K562 (cell line): Measurements from ENCODE around the gene FBXO28. TPM values are rescaled to one million over a fixed set of nuclear protein-coding genes. Genes with fewer than 3 reads are reported as not detected.
A peak's percentile ranks its signal among the peaks of the same experiment; 100 is the strongest.

Experiments
- C11orf30 ChIP-seq: fragments of 450-650 bp; IDR thresholded peaks from 2 replicates; pipeline ENCODE4 v1.6.1; 2016; ENCODE audit warnings: low read depth, mild to moderate bottlenecking
- CBX1 ChIP-seq: sonication (generic); IDR thresholded peaks from 2 replicates; pipeline ENCODE4 v1.6.1; 2016; ENCODE audit warnings: antibody characterized with exemption, low read depth, mild to moderate bottlenecking
- CHAMP1 ChIP-seq: fragments of 450-650 bp; IDR thresholded peaks from 2 replicates; pipeline ENCODE4 v1.6.1; 2016; ENCODE audit warnings: mild to moderate bottlenecking
- DIDO1 ChIP-seq: fragments of 450-650 bp; IDR thresholded peaks from 2 replicates; pipeline ENCODE4 v1.6.1; 2016; ENCODE audit warnings: low read depth, missing biosample characterization, missing genetic modification characterization
- E2F8 ChIP-seq: fragments of 450-650 bp; IDR thresholded peaks from 2 replicates; pipeline ENCODE4 v1.7.1; 2018; ENCODE audit warnings: mild to moderate bottlenecking, low read depth; ENCODE audit not compliant: partially characterized antibody
- FOSL1 ChIP-seq: fragments of 200-800 bp; sonication (Bioruptor generic); conservative IDR thresholded peaks from 2 replicates; pipeline ENCODE4 v1.6.1; 2016; ENCODE audit warnings: missing genetic modification characterization, missing compliant biosample characterization
- JUNB ChIP-seq: fragments of 450-650 bp; formaldehyde crosslinking; conservative IDR thresholded peaks from 2 replicates; pipeline ENCODE4 v1.4.0; 2020; ENCODE audit warnings: mild to moderate bottlenecking
- MXD1 ChIP-seq: fragments of 250-450 bp; sonication (Bioruptor Pico); IDR thresholded peaks from 2 replicates; pipeline ENCODE4 v1.8.0; 2021; ENCODE audit warnings: borderline replicate concordance, mild to moderate bottlenecking, moderate library complexity; ENCODE audit not compliant: poor library complexity, severe bottlenecking
- NRF1 ChIP-seq, 2 experiments: fragments of 450-650 bp; IDR thresholded peaks in 1 of 2; conservative IDR thresholded peaks in 1 of 2; 2 replicates each; pipeline ENCODE4 v1.6.1; 2014; ENCODE audit warnings: mild to moderate bottlenecking in 2 of 2
- PHTF2 ChIP-seq: fragments of 250-450 bp; sonication (Bioruptor Pico); IDR thresholded peaks from 2 replicates; pipeline ENCODE4 v1.5.0; 2021; ENCODE audit warnings: mild to moderate bottlenecking
- PTBP1 ChIP-seq: fragments of 200-400 bp; formaldehyde crosslinking; IDR thresholded peaks from 2 replicates; pipeline ENCODE4 v1.6.1; 2017; ENCODE audit warnings: low read depth, low read length
- RBM15 ChIP-seq: fragments of 200-400 bp; formaldehyde crosslinking; IDR thresholded peaks from 2 replicates; pipeline ENCODE4 v1.6.1; 2018; ENCODE audit warnings: mild to moderate bottlenecking, low read length, moderate library complexity; ENCODE audit not compliant: insufficient read depth
- SRSF3 ChIP-seq: fragments of 200-400 bp; formaldehyde crosslinking; IDR thresholded peaks from 2 replicates; pipeline ENCODE4 v1.6.1; 2016; ENCODE audit warnings: mild to moderate bottlenecking, low read length, moderate library complexity; ENCODE audit not compliant: insufficient read depth
- TAF7 ChIP-seq: fragments of 450-650 bp; IDR thresholded peaks from 2 replicates; pipeline ENCODE4 v1.6.1; 2016; ENCODE audit warnings: missing genetic modification characterization, missing compliant biosample characterization
- THAP12 ChIP-seq: fragments of 250-450 bp; sonication (Bioruptor Pico); IDR thresholded peaks from 2 replicates; pipeline ENCODE4 v1.9.0; 2021; ENCODE audit warnings: mild to moderate bottlenecking, inconsistent platforms
- ZFX ChIP-seq: sonication (generic); formaldehyde crosslinking; IDR thresholded peaks from 2 replicates; pipeline ENCODE4 v1.8.0; 2022; ENCODE audit warnings: mild to moderate bottlenecking, missing genetic modification reagents, moderate library complexity
- ZNF589 ChIP-seq: fragments of 200-800 bp; sonication (Bioruptor generic); IDR thresholded peaks from 2 replicates; pipeline ENCODE4 v1.6.1; 2016; ENCODE audit warnings: low read depth, missing genetic modification characterization, missing compliant biosample characterization
- ZNF695 ChIP-seq: fragments of 450-650 bp; formaldehyde crosslinking; IDR thresholded peaks from 2 replicates; pipeline ENCODE4 v1.4.0; 2020; ENCODE audit warnings: mild to moderate bottlenecking, moderate library complexity
- ZSCAN32 ChIP-seq: fragments of 450-650 bp; formaldehyde crosslinking; IDR thresholded peaks from 2 replicates; pipeline ENCODE4 v1.4.0; 2020; ENCODE audit warnings: mild to moderate bottlenecking, moderate library complexity
- polyA plus RNA-seq, 8 experiments: library from polyadenylated mRNA; depleted of rRNA in 4 of 8; stranded (reverse) in 5 of 8; unstranded in 3 of 8; fragments of >200 nt; fragmentation: Nextera tagmentation in 2 of 8; fragmentation: Illumina TruSeq in 1 of 8; extraction: Ambion mirVana in 2 of 8; extraction: Trizol in 1 of 8; gene quantifications; 2 replicates each; pipeline versions ENCODE4 v1.2.1 to v1.2.3, GENCODE V29; 2011 to 2014; ENCODE audit warnings: inconsistent platforms in 1 of 8, missing spikeins in 1 of 8
- total RNA-seq, 7 experiments: library from RNA; depleted of rRNA in 6 of 7; stranded (reverse); fragments of >200 nt in 6 of 7; fragmentation: Illumina TruSeq in 2 of 7; extraction: Trizol in 2 of 7; gene quantifications; 2 replicates each; pipeline versions ENCODE4 v1.2.1 to v1.2.3, GENCODE V29; 2011 to 2021; ENCODE audit warnings: low replicate concordance in 1 of 7

The FBXO28 gene
- total and polyA plus RNA-seq, 9 of the 15 experiments (the other 6 are each of a cell fraction or from before 2014, with no cell fraction given): 4.1 to 34.8 (median 25.3) TPM

- peak; percentile 67 for TF ChIP-seq CHAMP1
- peak in 1 of 2 experiments; percentile 33; a peak in 1 of 4 replicates for TF ChIP-seq NRF1 (conservative IDR thresholded peaks at IDR 0.05 in 1 of 2, IDR thresholded peaks at IDR 0.05 in 1 of 2)
- TF ChIP-seq PTBP1: no peak
- TF ChIP-seq MXD1 (CRISPR knock-in tag): no peak
- 0 out of 2 replicates have a peak, but pooled peaks have one; percentile 17 for TF ChIP-seq FOSL1 (tag)
- 0 out of 2 replicates have a peak, but pooled peaks have one; percentile 54 for TF ChIP-seq SRSF3
- peak; percentile 93 for TF ChIP-seq DIDO1 (tag)
- peak; percentile 99 for TF ChIP-seq TAF7
- TF ChIP-seq ZSCAN32: no peak
- TF ChIP-seq PHTF2 (CRISPR knock-in tag): no peak
- TF ChIP-seq ZFX: peak; percentile 82
- peak; percentile 84; the same call in 1 of the 2 replicates for TF ChIP-seq CBX1
- TF ChIP-seq ZNF695: no peak
- TF ChIP-seq JUNB (CRISPR knock-in tag): no peak
- peak; percentile 96 for TF ChIP-seq C11orf30
- TF ChIP-seq E2F8: peak; percentile 79
- TF ChIP-seq THAP12 (CRISPR knock-in tag): peak; percentile 78; the same call in 1 of the 2 replicates
- TF ChIP-seq ZNF589 (CRISPR knock-in tag): 0 out of 2 replicates have a peak, but pooled peaks have one; percentile 29
- no peak for TF ChIP-seq RBM15
Observed at GRCh38 chr1:224113918-224114786, at the start of gene FBXO28 (continued).
